MM.1S (cell line): Measurements from ENCODE around the gene CCDC127.

Experiments used
- DNase-seq: peaks from one replicate; pipeline ENCODE4 v3.0.0-alpha.2; 2015
- H2AFZ ChIP-seq: fragments of 300-600 bp; sonication (generic); 2 replicates; pipeline ENCODE4 v1.6.0; 2016; ENCODE audit warnings: antibody characterized with exemption, low read length
- H3F3A ChIP-seq: fragments of 300-600 bp; sonication (generic); 2 replicates; pipeline ENCODE4 v1.6.1; 2016; ENCODE audit warnings: mild to moderate bottlenecking, antibody characterized with exemption, low read length, moderate library complexity, mixed read lengths; ENCODE audit not compliant: insufficient read depth
- H3K27ac ChIP-seq: fragments of 300-600 bp; sonication (generic); 2 replicates; pipeline ENCODE4 v1.5.1; 2016; ENCODE audit warnings: mild to moderate bottlenecking, low read length
- H3K27me3 ChIP-seq: fragments of 300-600 bp; sonication (generic); replicated peaks from 2 replicates; pipeline ENCODE4 v1.6.0; 2016; ENCODE audit warnings: low read length; ENCODE audit not compliant: insufficient read depth
- H3K36me3 ChIP-seq: fragments of 300-600 bp; sonication (generic); replicated peaks from 2 replicates; pipeline ENCODE4 v1.6.1; 2016; ENCODE audit warnings: mild to moderate bottlenecking, low read length, mixed read lengths; ENCODE audit not compliant: insufficient read depth
- H3K4me1 ChIP-seq: fragments of 300-600 bp; sonication (generic); 2 replicates; pipeline ENCODE4 v1.6.1; 2016; ENCODE audit warnings: low read length, mixed read lengths
- H3K4me2 ChIP-seq: fragments of 300-600 bp; sonication (generic); 2 replicates; pipeline ENCODE4 v1.6.0; 2016; ENCODE audit warnings: low read depth, low read length
- H3K4me3 ChIP-seq: fragments of 300-600 bp; sonication (generic); 2 replicates; pipeline ENCODE4 v1.5.1; 2016; ENCODE audit warnings: low read length, mixed read lengths
- H3K79me2 ChIP-seq: fragments of 300-600 bp; sonication (generic); 2 replicates; pipeline ENCODE4 v1.6.1; 2016; ENCODE audit warnings: mixed run types, low read length, mixed read lengths
- H3K9ac ChIP-seq: fragments of 300-600 bp; sonication (generic); 2 replicates; pipeline ENCODE4 v1.6.1; 2016; ENCODE audit warnings: low read length, mixed read lengths
- H3K9me2 ChIP-seq: fragments of 300-600 bp; sonication (generic); replicated peaks from 2 replicates; pipeline ENCODE4 v1.6.1; 2016; ENCODE audit warnings: mild to moderate bottlenecking, low read length, mixed read lengths; ENCODE audit not compliant: insufficient read depth
- H3K9me3 ChIP-seq: fragments of 300-600 bp; sonication (generic); replicated peaks from 2 replicates; pipeline ENCODE4 v1.6.1; 2016; ENCODE audit warnings: mild to moderate bottlenecking, low read length, mixed read lengths; ENCODE audit not compliant: insufficient read depth
- H4K20me1 ChIP-seq: fragments of 300-600 bp; sonication (generic); 2 replicates; pipeline ENCODE4 v1.6.1; 2016; ENCODE audit warnings: mild to moderate bottlenecking, low read length, moderate library complexity, mixed read lengths; ENCODE audit not compliant: insufficient read depth
- EZH2 ChIP-seq: fragments of 300-600 bp; sonication (generic); optimal IDR thresholded peaks from 2 replicates; pipeline ENCODE3; 2017; ENCODE audit warnings: low read depth, mild to moderate bottlenecking, antibody characterized with exemption, low read length, mixed read lengths
- EZH2phosphoT487 ChIP-seq: fragments of 300-600 bp; sonication (generic); IDR thresholded peaks from 2 replicates; pipeline ENCODE4 v1.6.1; 2018; ENCODE audit warnings: antibody characterized with exemption, low read length
- TF ChIP-seq, protein P1 (sequence below): fragments of 300-600 bp; sonication (generic); IDR thresholded peaks from 2 replicates; pipeline ENCODE4 v1.5.1; 2016; ENCODE audit warnings: antibody characterized with exemption, low read length, mixed read lengths

CCDC127 gene

GRCh38 chr5:176296-176823, 41.6 kb downstream of the CCDC127 start:
- Histone ChIP-seq H3K9me2 (no peaks in the 10 kb centered on the region), H3K9ac (no peak overlapping the region), H4K20me1 (no peaks in the 10 kb centered on the region), H3K4me2 (no peak overlapping the region), H3K9me3 (no peaks in the 10 kb centered on the region), H3K27me3 (peaks cover 47% of the 10 kb centered on the region), H3K4me3 (no peak overlapping the region), H3K36me3 (no peaks in the 10 kb centered on the region), H3F3A (no peaks in the 10 kb centered on the region), H3K79me2 (no peaks in the 10 kb centered on the region), H3K27ac (no peak overlapping the region), H2AFZ (no peak overlapping the region), H3K4me1 (no peaks in the 10 kb centered on the region)
- DNase-seq: no peak
- TF ChIP-seq EZH2phosphoT487: no peak
- TF ChIP-seq, protein P1, sequence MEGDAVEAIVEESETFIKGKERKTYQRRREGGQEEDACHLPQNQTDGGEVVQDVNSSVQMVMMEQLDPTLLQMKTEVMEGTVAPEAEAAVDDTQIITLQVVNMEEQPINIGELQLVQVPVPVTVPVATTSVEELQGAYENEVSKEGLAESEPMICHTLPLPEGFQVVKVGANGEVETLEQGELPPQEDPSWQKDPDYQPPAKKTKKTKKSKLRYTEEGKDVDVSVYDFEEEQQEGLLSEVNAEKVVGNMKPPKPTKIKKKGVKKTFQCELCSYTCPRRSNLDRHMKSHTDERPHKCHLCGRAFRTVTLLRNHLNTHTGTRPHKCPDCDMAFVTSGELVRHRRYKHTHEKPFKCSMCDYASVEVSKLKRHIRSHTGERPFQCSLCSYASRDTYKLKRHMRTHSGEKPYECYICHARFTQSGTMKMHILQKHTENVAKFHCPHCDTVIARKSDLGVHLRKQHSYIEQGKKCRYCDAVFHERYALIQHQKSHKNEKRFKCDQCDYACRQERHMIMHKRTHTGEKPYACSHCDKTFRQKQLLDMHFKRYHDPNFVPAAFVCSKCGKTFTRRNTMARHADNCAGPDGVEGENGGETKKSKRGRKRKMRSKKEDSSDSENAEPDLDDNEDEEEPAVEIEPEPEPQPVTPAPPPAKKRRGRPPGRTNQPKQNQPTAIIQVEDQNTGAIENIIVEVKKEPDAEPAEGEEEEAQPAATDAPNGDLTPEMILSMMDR: no peak

GRCh38 chr5:174876-175465, 43.0 kb downstream of the CCDC127 start:
- Histone ChIP-seq H3K79me2 (no peaks in the 10 kb centered on the region), H3K4me2 (no peak overlapping the region), H3K27me3 (peaks cover 43% of the 10 kb centered on the region), H3K9ac (no peak overlapping the region), H3F3A (no peaks in the 10 kb centered on the region), H3K36me3 (no peaks in the 10 kb centered on the region), H2AFZ (no peak overlapping the region), H3K27ac (no peak overlapping the region), H3K4me1 (no peaks in the 10 kb centered on the region), H3K9me2 (no peaks in the 10 kb centered on the region), H4K20me1 (no peaks in the 10 kb centered on the region), H3K9me3 (no peaks in the 10 kb centered on the region), H3K4me3 (no peak overlapping the region)
- no peak for DNase-seq
- TF ChIP-seq EZH2: no peak
- TF ChIP-seq, protein P1: no peak
- TF ChIP-seq EZH2phosphoT487: no peak

GRCh38 chr5:174291-174600, 43.7 kb downstream of the CCDC127 start:
- Histone ChIP-seq H3K9ac (no peak overlapping the region), H2AFZ (no peak overlapping the region), H3K27ac (no peak overlapping the region), H3K4me2 (no peak overlapping the region), H3K4me3 (no peak overlapping the region), H3F3A (no peaks in the 10 kb centered on the region), H3K79me2 (no peaks in the 10 kb centered on the region), H3K36me3 (no peaks in the 10 kb centered on the region), H3K4me1 (no peaks in the 10 kb centered on the region), H4K20me1 (no peaks in the 10 kb centered on the region), H3K9me3 (no peaks in the 10 kb centered on the region), H3K27me3 (peaks cover 43% of the 10 kb centered on the region), H3K9me2 (no peaks in the 10 kb centered on the region)
- no peak for DNase-seq
- TF ChIP-seq EZH2 (no peak), EZH2phosphoT487 (no peak)
- TF ChIP-seq, protein P1: no peak
